AG20443 (cell line): ENCODE results near the gene TNFRSF1B.

Experiments
- DNase-seq: peaks from one replicate; pipeline ENCODE4 v3.0.0; 2012; ENCODE audit warnings: low spot score, mixed read lengths

Gene TNFRSF1B

GRCh38 chr1:12176298-12177118 is 9.7 kb downstream of the TNFRSF1B start:
- DNase-seq = no peak

GRCh38 chr1:12177156-12177998 is 10.6 kb downstream of the TNFRSF1B start:
- DNase-seq = no peak

- DNase-seq = peak; percentile 77
Measured at GRCh38 chr1:12177999-12178441, 11.2 kb downstream of the TNFRSF1B start.

- DNase-seq = no peak
Measured at GRCh38 chr1:12178511-12178910, 11.7 kb downstream of the TNFRSF1B start.

GRCh38 chr1:12179111-12179519 is 12.3 kb downstream of the TNFRSF1B start:
- peak; percentile 51 for DNase-seq

GRCh38 chr1:12179676-12180075 is 12.9 kb downstream of the TNFRSF1B start:
- no peak for DNase-seq

- no peak for DNase-seq
Measured at GRCh38 chr1:12180315-12180714, 13.5 kb downstream of the TNFRSF1B start.

- no peak for DNase-seq
Measured at GRCh38 chr1:12180903-12181302, 14.1 kb downstream of the TNFRSF1B start.

- no peak for DNase-seq
Measured at GRCh38 chr1:12181568-12181967, 14.8 kb downstream of the TNFRSF1B start.

- DNase-seq = no peak
Measured at GRCh38 chr1:12182410-12182984, 15.7 kb downstream of the TNFRSF1B start.

GRCh38 chr1:12183095-12183794 is 16.5 kb downstream of the TNFRSF1B start:
- no peak for DNase-seq

- peak; percentile 83 for DNase-seq
Measured at GRCh38 chr1:12184008-12184681, 17.4 kb downstream of the TNFRSF1B start.

- no peak for DNase-seq
Measured at GRCh38 chr1:12185036-12185917, 18.5 kb downstream of the TNFRSF1B start.

GRCh38 chr1:12185918-12186678 is 19.3 kb downstream of the TNFRSF1B start:
- no peak for DNase-seq

GRCh38 chr1:12186679-12186985 is 19.8 kb downstream of the TNFRSF1B start:
- DNase-seq = no peak

GRCh38 chr1:12188115-12188514 is 21.3 kb downstream of the TNFRSF1B start:
- DNase-seq = no peak

- DNase-seq = no peak
Measured at GRCh38 chr1:12188657-12189327, 22.0 kb downstream of the TNFRSF1B start.

- DNase-seq = no peak
Measured at GRCh38 chr1:12189328-12189682, 22.5 kb downstream of the TNFRSF1B start.
